Erythroblast (primary cell): ENCODE results near the gene PTCD2.

ENCODE experiments used
- DNase-seq, 2 experiments: peaks; one replicate each; lab custom pipeline; 2025; lab: John Stamatoyannopoulos, UW
- GATA1 ChIP-seq: IDR thresholded peaks from 2 replicates; pipeline ENCODE4 v1.6.1; 2011; ENCODE audit warnings: low read depth, mild to moderate bottlenecking, control low read depth, low read length, moderate library complexity
- POLR2A ChIP-seq: IDR thresholded peaks from 2 replicates; pipeline ENCODE4 v1.6.1; 2011; ENCODE audit warnings: mild to moderate bottlenecking, low read length

The PTCD2 gene

DNA sequence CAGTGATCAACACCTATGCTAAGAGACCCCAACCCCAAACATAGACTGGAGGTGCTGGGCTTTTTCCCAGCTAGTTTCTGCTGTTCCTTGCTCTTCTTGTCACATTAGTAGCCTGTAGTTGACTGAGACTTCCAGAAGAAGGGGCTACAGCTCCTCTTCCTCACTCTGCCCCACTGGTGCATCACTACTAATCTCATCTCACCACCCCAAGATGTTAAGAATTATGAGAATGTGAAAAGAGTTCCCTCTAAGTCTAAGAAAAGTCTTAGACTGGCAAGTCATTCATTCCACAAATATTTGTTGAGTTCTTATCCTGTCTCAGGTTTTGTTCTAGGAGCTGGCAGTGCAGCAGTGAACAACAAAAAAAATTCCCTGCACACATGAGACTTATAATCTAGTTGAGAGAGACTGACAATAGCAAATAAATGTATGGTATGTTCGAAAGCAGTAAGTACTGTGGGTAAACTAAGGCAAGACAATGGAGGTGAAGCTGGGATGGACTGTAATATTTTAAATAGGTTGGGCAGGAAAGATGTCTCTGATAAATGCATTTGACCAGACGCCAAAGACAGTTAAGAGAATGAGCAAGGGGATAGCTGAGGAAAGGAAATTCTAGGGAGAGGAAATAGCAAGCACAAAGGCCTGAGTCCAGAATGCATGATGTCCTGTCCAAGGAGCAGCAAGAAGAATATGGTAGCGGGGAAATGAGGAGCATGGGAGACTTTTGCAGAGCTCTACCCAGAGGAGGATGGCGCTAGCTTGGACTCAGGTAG, 92.3 kb downstream of the PTCD2 start:
- DNase-seq = no peak
- TF ChIP-seq GATA1 = no peak
- TF ChIP-seq POLR2A = no peak

DNA sequence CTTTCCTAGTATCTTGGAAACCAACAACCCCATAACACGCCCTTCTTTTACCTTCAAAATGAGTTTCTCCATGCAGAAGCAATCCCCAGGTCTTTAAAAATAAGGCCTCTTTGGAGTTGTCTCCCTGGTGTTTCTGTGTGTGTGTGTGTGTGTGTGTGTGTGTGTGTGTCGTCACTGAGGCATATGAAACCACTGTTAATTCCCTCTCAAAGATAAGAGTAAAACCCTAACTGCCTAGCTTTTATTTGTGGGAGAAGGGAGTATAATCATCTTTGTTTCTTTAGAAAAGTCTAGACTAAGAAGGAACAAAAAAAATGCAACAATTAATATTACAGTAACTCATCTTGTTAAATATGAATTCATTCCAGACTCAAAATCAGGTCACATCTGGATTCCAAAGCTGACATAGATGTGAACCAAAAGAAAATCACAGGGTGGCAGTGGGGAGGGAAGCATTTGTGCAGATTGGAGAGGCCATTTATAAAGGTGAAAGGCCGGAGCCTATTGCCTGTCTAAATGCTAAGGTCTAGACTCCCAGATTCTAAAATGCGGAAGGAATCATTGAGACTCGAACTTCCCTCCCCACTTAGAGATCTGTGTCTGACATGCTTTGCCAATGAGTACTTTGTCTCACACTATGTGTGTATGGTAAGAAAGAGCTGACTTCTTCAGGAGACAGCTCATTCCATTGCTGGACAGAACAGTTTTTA, 95.6 kb downstream of the PTCD2 start:
- TF ChIP-seq GATA1 (no peak), POLR2A (no peak)
- no peak for DNase-seq

DNA sequence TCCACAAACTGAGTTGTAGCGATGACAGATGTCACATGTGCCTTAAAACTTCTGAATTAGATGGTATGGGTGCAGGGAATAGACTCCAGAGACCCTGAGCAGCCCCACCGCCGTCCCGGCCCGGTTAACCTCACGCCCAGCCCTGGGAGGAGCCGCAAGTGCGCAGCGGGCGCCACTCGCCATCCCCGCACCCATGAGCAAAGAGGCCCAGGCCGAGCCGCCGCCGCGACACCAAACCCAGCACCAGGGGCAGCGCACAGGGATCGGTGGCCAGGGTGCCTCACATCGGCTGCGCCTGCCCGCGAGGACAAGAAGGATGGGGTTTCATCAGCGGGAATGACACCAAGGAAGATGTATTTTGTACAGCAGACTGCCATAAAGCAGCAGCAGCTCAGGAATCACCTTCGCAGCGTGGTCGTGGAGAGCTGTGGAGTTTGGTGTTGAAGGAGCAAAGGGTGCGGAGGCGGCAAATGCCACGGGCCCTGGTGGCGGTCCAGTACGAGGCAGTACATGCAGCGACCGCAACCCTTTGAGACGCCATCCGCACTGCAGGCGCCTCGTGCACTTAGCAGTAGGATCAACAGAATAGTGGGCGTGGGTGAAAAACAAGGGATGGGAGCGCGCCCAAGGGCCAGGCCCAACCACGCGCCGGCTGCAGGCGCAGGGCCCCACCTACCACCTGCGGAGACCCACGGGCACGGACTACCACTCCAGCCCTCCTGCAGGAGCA, 97.3 kb downstream of the PTCD2 start:
- no peak for DNase-seq
- TF ChIP-seq POLR2A (no peak), GATA1 (no peak)
